Stimulated activated effector memory CD8-positive, alpha-beta T cell treated with anti-CD3 and anti-CD28 coated beads, Interleukin-12 subunit alpha, Interleukin-12 subunit beta, amount 100 ng/mL, for 72 hours (primary cell): Measurements from ENCODE around the gene ATP13A2.

Experiments
- ATAC-seq: fragments of 150-1000 bp; cut with Tn5 transposase; 2 replicates; pipeline ENCODE4 v1.10.0; 2021
- DNase-seq, 2 donors: peaks; one replicate each; pipeline ENCODE4 v3.0.0; 2021 to 2022; ENCODE audit warnings: low spot score in 2 of 2
- H3K27ac Mint-ChIP-seq: one replicate; pipeline ENCODE4 v1.8.0; 2022; ENCODE audit warnings: mild to moderate bottlenecking, mixed read lengths
- H3K36me3 Mint-ChIP-seq: one replicate; pipeline ENCODE4 v1.8.0; 2022; ENCODE audit warnings: mild to moderate bottlenecking, mixed read lengths
- H3K4me1 Mint-ChIP-seq: one replicate; pipeline ENCODE4 v1.8.0; 2022; ENCODE audit warnings: mixed read lengths
- H3K4me3 Mint-ChIP-seq: one replicate; pipeline ENCODE4 v1.8.0; 2022; ENCODE audit warnings: mild to moderate bottlenecking, mixed read lengths
- H3K9me3 Mint-ChIP-seq: one replicate; pipeline ENCODE4 v1.8.0; 2022; ENCODE audit warnings: mixed read lengths

The ATP13A2 gene

DNA sequence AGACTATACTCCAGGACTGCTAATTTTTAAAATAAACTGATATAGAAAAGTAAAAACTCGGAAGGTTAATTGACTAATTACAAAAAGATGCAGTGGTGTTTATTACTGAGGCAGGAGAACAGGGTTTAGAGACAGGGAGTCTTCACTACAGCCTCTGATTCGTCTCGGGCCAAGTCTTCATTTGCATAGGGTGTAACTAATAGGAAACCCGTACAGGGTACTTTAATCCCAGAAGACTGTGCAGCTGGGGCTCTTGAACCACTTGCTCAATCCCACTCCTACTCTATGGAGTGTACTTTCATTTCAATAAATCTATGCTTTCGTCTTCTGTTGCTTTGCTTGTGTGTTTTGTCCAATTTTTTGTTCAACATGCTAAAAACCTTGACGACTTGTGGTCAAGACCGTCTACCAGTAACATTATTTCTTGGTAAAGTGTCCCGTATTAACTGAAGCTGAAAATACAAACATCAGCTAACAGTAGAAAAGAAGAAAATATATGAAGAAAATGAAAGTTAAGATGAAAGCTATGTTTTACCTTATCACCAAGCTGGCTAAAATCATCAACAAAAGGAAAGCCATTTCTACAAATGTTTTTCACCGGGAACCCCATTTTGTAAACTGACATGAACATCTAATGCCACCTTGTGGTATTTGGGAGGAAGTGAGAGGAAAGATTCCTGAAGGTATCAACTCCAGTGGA is 34.1 kb upstream of the ATP13A2 start:
- Mint-ChIP-seq H3K27ac (peak overlapping the region; percentile 69), H3K4me3 (no peak overlapping the region), H3K4me1 (peaks cover 6% of the 10 kb centered on the region), H3K9me3 (no peaks in the 10 kb centered on the region), H3K36me3 (peaks cover 83% of the 10 kb centered on the region)
- no peak for ATAC-seq
- no peak for DNase-seq

DNA sequence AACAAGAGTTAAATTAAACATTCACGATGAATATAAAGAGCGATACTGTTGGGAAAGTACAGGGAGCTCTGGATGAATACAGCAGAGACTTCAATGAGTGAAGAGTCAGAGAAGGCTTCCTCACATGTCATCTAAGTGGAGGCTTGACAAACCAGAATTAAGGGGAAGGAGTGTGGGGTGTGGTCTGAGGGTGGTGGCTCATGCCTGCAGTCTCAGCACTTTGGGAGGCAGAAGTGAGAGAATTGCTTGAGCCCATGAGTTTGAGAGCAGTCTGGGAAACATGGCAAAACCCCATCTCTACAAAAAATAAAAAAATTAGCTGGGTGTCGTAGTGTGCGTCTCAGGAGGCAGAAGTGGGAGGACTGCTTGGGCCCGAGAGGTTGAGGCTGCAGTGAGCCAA is 33.4 kb upstream of the ATP13A2 start:
- ATAC-seq = no peak
- no peak overlapping the region for H3K4me3 Mint-ChIP-seq
- no peaks in the 10 kb centered on the region for H3K9me3 Mint-ChIP-seq
- no peak for DNase-seq
- peaks cover 6% of the 10 kb centered on the region for H3K4me1 Mint-ChIP-seq
- H3K27ac Mint-ChIP-seq = peak overlapping the region; percentile 69
- peaks cover 83% of the 10 kb centered on the region for H3K36me3 Mint-ChIP-seq

DNA sequence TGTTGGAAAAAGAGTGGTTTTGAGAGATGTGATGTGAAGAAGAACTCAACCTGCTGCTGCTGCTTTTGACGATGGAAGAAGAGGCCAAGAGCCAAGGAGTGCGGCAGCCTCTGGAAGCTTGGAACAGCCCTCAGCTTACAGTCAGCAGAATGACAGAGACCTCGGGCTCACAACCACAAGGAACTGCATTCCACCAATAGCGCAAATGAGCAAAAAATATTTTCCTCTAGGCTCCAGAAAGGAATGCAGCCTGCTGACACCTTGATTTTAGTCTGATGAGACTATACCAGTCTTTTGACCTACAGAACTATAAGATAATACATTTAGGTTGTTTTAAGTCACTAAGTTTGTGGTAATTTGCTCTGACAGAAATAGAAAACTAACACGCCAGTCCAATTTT is 31.9 kb upstream of the ATP13A2 start:
- Mint-ChIP-seq H3K27ac (no peak overlapping the region), H3K36me3 (peaks cover 83% of the 10 kb centered on the region)

DNA sequence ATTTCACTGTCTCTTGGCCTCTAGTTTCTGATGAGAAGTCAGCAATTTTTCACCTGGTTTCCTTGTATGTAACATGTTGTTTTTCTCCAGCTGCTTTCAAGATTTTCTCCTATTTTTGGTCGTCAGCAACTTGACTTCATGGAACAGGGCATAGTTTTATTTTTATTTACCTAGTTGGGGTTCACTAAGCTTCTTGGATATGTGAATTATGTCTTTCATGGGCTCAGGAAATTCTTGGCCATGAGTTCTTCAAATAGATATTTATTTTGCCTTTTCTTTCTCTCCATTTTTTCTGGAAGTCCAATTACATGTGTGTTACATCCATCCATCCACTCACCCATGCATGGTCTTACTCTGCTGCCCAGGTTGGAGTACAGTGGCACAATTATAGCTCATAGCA is 28.4 kb upstream of the ATP13A2 start:
- Mint-ChIP-seq H3K36me3 (peaks cover 90% of the 10 kb centered on the region), H3K4me1 (peaks cover 4% of the 10 kb centered on the region), H3K27ac (peak overlapping the region; percentile 24), H3K9me3 (no peaks in the 10 kb centered on the region), H3K4me3 (no peak overlapping the region)
- ATAC-seq (no peak), DNase-seq (no peak)

More for the DNA sequence above, 31.9 kb upstream of the ATP13A2 start:
- ATAC-seq (no peak), DNase-seq (no peak)
- Mint-ChIP-seq H3K4me1 (peaks cover 6% of the 10 kb centered on the region), H3K9me3 (no peaks in the 10 kb centered on the region), H3K4me3 (no peak overlapping the region)

- no peaks in the 10 kb centered on the region for H3K9me3 Mint-ChIP-seq
- DNase-seq = no peak
- H3K36me3 Mint-ChIP-seq = peaks cover 89% of the 10 kb centered on the region
- no peak overlapping the region for H3K27ac Mint-ChIP-seq
- ATAC-seq = no peak
- H3K4me1 Mint-ChIP-seq = no peaks in the 10 kb centered on the region
- H3K4me3 Mint-ChIP-seq = no peak overlapping the region
Measured at GRCh38 chr1:17039522-17039921, 27.8 kb upstream of the ATP13A2 start.

DNA sequence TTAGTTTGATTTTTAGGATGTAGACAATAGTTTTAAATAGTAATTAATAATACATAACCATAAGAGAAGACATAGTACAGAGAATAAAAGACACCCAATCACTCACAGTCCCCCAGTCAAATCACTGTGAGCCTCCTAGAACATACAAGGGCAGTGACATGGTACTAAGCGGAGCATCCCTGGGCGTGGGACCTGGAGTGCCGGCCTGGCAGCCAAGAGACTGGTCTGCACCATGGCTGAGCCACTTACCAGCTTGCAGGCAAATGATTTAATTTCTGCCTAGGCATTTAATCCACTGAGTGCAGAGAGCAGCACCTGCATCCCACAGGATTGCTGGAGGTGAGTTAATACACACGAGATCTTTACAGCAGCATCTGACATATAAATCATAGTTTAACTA is 21.8 kb upstream of the ATP13A2 start:
- Mint-ChIP-seq H3K9me3 (no peaks in the 10 kb centered on the region), H3K4me3 (no peak overlapping the region), H3K4me1 (no peaks in the 10 kb centered on the region), H3K27ac (no peak overlapping the region), H3K36me3 (peaks cover 86% of the 10 kb centered on the region)
- no peak for ATAC-seq
- no peak for DNase-seq

GRCh38 chr1:17032741-17033140 is 21.0 kb upstream of the ATP13A2 start:
- H3K9me3 Mint-ChIP-seq = no peaks in the 10 kb centered on the region
- H3K27ac Mint-ChIP-seq = no peak overlapping the region
- H3K4me3 Mint-ChIP-seq = no peak overlapping the region
- no peaks in the 10 kb centered on the region for H3K4me1 Mint-ChIP-seq
- DNase-seq = no peak
- no peak for ATAC-seq
- H3K36me3 Mint-ChIP-seq = peaks cover 87% of the 10 kb centered on the region

- Mint-ChIP-seq H3K4me3 (no peak overlapping the region), H3K27ac (no peak overlapping the region), H3K4me1 (no peaks in the 10 kb centered on the region), H3K9me3 (no peaks in the 10 kb centered on the region), H3K36me3 (peaks cover 95% of the 10 kb centered on the region)
- ATAC-seq (no peak), DNase-seq (no peak)
Measured at GRCh38 chr1:17031436-17031835, 19.7 kb upstream of the ATP13A2 start.

DNA sequence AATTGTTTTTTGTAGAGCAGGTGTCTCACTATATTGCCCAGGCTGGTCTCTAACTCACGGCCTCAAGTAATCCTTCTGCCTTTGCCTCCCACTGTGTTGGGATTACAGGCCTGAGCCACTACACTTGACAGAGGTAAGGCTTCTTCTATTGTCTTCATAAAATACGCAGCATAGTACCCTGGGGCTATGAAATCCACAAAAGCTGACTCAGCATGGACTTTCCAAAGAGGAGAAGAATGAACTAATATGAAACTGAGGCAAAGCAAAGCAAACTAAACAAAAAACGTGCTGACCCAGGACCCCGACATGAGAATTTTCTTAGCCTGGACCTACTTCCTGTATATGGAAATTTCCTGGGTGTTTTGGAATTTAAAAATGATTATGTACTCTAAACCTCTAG is 18.5 kb upstream of the ATP13A2 start:
- Mint-ChIP-seq H3K9me3 (no peaks in the 10 kb centered on the region), H3K27ac (no peak overlapping the region), H3K36me3 (peaks cover 97% of the 10 kb centered on the region), H3K4me3 (no peak overlapping the region), H3K4me1 (no peaks in the 10 kb centered on the region)
- DNase-seq = no peak
- no peak for ATAC-seq

DNA sequence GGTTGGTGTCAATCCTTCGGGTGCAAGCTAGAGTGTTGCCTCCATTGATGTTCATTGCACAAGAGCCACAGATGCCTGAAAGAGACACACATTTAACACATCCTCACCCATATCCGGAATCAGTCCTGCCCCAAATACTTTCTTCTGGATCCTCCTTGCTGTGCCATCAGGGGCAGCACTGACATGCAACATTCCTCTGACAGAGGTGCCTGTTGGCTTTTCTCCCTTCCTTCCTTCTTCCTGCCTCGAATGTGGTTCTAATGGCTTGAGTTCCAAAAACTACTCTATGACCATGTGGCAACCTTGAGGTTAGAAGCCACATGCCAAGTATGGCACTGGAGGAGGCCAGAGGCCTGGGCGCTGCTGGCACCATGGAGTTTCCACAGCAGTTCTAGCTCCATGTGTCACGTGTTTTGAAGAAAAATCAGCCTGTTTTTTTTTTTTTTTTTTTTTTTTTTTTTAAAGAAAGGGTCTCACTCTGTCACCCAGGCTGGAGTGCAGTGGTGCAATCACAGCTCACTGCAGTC is 17.0 kb upstream of the ATP13A2 start:
- Mint-ChIP-seq H3K4me3 (no peak overlapping the region), H3K9me3 (no peaks in the 10 kb centered on the region), H3K4me1 (no peaks in the 10 kb centered on the region), H3K27ac (no peak overlapping the region), H3K36me3 (peaks cover 100% of the 10 kb centered on the region)
- ATAC-seq (no peak), DNase-seq (no peak)

GRCh38 chr1:17027900-17028299 is 16.2 kb upstream of the ATP13A2 start:
- Mint-ChIP-seq H3K4me1 (no peaks in the 10 kb centered on the region), H3K27ac (peak overlapping the region; percentile 5), H3K4me3 (no peak overlapping the region), H3K9me3 (no peaks in the 10 kb centered on the region), H3K36me3 (peaks cover 100% of the 10 kb centered on the region)
- ATAC-seq = no peak
- DNase-seq = no peak

- H3K27ac Mint-ChIP-seq = peak overlapping the region; percentile 5
- peaks cover 100% of the 10 kb centered on the region for H3K36me3 Mint-ChIP-seq
- no peaks in the 10 kb centered on the region for H3K9me3 Mint-ChIP-seq
- ATAC-seq (no peak), DNase-seq (no peak)
- no peak overlapping the region for H3K4me3 Mint-ChIP-seq
- H3K4me1 Mint-ChIP-seq = no peaks in the 10 kb centered on the region
Measured at GRCh38 chr1:17027403-17027802, 15.7 kb upstream of the ATP13A2 start.

GRCh38 chr1:17024721-17025120 is 13.0 kb upstream of the ATP13A2 start:
- Mint-ChIP-seq H3K9me3 (no peaks in the 10 kb centered on the region), H3K36me3 (peaks cover 100% of the 10 kb centered on the region)

DNA sequence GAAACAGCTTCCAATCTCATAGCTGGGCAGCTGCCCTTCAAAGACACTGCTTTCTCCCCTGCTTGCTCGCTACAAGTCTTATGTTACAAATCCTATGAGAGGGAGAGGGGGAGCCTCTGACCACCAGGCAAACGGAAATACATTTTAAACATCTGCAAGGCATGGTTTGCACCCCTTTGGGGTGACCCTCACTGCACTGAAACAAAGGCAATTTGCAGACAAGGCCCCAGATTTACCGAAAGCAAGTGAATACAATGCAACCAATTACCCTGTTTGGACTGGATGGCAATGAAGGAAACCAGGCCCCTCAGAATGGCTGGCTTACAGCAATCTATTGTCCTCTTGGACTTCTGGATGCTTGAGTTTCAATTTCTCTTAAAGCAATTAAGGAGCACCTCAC is 11.8 kb upstream of the ATP13A2 start:
- Mint-ChIP-seq H3K36me3 (peaks cover 100% of the 10 kb centered on the region), H3K9me3 (no peaks in the 10 kb centered on the region), H3K27ac (peak overlapping the region; percentile 67), H3K4me3 (no peak overlapping the region), H3K4me1 (peaks cover 8% of the 10 kb centered on the region)
- ATAC-seq = no peak
- no peak for DNase-seq

More at GRCh38 chr1:17024721-17025120, 13.0 kb upstream of the ATP13A2 start:
- no peaks in the 10 kb centered on the region for H3K4me1 Mint-ChIP-seq
- ATAC-seq (no peak), DNase-seq (no peak)
- no peak overlapping the region for H3K4me3 Mint-ChIP-seq
- peak overlapping the region; percentile 67 for H3K27ac Mint-ChIP-seq

- H3K4me1 Mint-ChIP-seq = peaks cover 8% of the 10 kb centered on the region
- no peak overlapping the region for H3K4me3 Mint-ChIP-seq
- peaks cover 100% of the 10 kb centered on the region for H3K36me3 Mint-ChIP-seq
- no peak for ATAC-seq
- H3K9me3 Mint-ChIP-seq = no peaks in the 10 kb centered on the region
- DNase-seq = no peak
- peak overlapping the region; percentile 67 for H3K27ac Mint-ChIP-seq
Measured at GRCh38 chr1:17023102-17023501, 11.4 kb upstream of the ATP13A2 start.

- no peak for DNase-seq
- Mint-ChIP-seq H3K27ac (no peak overlapping the region), H3K4me3 (no peak overlapping the region), H3K4me1 (peaks cover 8% of the 10 kb centered on the region), H3K9me3 (no peaks in the 10 kb centered on the region), H3K36me3 (peaks cover 99% of the 10 kb centered on the region)
- ATAC-seq = no peak
Measured at GRCh38 chr1:17021896-17022295, 10.2 kb upstream of the ATP13A2 start.
